ENCODE data around the gene CREB3.

DNA sequence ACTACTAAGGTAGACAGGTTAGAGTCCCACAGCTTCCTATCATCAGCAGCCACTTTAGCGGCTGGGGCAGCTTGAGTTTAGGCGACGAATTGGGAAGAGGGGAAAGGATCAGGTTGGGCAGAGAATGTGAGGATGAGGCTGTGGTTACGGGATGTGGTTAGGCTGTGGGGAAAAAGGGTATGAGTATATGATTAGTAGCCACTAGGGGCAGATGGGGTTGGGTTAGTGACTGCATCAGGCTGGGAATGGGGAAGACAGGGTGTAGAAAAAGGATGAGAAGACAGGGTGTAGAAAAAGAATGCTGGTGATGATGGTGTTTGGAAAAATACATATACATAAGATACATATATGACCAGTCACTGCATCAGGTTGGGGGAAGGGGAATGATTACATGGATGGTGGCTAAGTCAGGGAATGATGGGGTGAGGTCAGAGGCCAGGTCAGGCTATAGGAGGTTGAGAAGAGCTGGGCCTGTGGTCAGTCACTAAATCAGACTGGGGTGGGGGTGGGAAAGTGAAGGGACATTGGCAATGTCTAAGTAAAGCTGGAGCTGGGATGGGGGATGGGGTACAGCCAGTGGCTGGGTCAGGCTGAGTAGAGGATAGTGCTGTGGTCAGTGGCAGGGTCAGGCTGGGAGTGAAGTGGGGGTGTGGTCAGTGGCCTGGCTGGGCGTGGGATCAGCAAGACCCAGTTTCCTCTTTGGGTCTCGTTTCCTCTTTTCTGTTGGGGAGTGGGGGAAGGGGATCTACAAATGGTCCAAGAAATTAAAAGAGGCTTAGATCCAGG, 2.6 kb upstream of the CREB3 start:
- TF ChIP-seq, protein P1, sequence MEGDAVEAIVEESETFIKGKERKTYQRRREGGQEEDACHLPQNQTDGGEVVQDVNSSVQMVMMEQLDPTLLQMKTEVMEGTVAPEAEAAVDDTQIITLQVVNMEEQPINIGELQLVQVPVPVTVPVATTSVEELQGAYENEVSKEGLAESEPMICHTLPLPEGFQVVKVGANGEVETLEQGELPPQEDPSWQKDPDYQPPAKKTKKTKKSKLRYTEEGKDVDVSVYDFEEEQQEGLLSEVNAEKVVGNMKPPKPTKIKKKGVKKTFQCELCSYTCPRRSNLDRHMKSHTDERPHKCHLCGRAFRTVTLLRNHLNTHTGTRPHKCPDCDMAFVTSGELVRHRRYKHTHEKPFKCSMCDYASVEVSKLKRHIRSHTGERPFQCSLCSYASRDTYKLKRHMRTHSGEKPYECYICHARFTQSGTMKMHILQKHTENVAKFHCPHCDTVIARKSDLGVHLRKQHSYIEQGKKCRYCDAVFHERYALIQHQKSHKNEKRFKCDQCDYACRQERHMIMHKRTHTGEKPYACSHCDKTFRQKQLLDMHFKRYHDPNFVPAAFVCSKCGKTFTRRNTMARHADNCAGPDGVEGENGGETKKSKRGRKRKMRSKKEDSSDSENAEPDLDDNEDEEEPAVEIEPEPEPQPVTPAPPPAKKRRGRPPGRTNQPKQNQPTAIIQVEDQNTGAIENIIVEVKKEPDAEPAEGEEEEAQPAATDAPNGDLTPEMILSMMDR (conservative IDR thresholded peaks at IDR 0.05; ENCODE audit: low read depth, low read length) = peak; percentile 64
- no peak for TF ChIP-seq EZH2 (IDR thresholded peaks at IDR 0.05; ENCODE audit: low read length, unreplicated experiment)
